ENCODE data around the gene INTS6L. TPM values are rescaled to one million over a fixed set of nuclear protein-coding genes. Genes with fewer than 3 reads are reported as not detected.

INTS6L gene
- total and polyA plus RNA-seq, 3 donors from 2014 or later, result 15.0 to 47.6 (median 41.3) TPM

- intact Hi-C loops (cut with DNase I; ENCODE audit: low total_unique reads), result no loop called here
- no peak overlapping the region for H3K4me3 ChIP-seq
- no peaks in the 10 kb centered on the region for H3K4me1 ChIP-seq
- no peak for TF ChIP-seq CTCF (IDR thresholded peaks at IDR 0.05)
- no peak for TF ChIP-seq POLR2A (IDR thresholded peaks at IDR 0.05)
- no peaks in the 10 kb centered on the region for H3K9me3 ChIP-seq
- no peaks in the 10 kb centered on the region for H3K27me3 ChIP-seq
- no peak overlapping the region for H3K27ac ChIP-seq
- no peaks in the 10 kb centered on the region for H3K36me3 ChIP-seq (ENCODE audit: low read depth, missing control alignments)
- no peak for DNase-seq
- WGBS, 2 donors, result 84 to 95% methylated on average over 7 of the region's 7 CpGs
These were observed 38.7 kb upstream of the INTS6L start for GRCh38 chrX:135481696-135482179.

GRCh38 chrX:135484641-135485289, 35.7 kb upstream of the INTS6L start:
- Histone ChIP-seq H3K36me3 (ENCODE audit: low read depth, missing control alignments) (no peaks in the 10 kb centered on the region), H3K9me3 (no peaks in the 10 kb centered on the region), H3K4me1 (no peaks in the 10 kb centered on the region), H3K4me3 (no peak overlapping the region), H3K27me3 (no peaks in the 10 kb centered on the region), H3K27ac (no peak overlapping the region)
- peak; percentile 16 for DNase-seq
- intact Hi-C loops (cut with DNase I; ENCODE audit: low total_unique reads), result no loop called here
- TF ChIP-seq CTCF (IDR thresholded peaks at IDR 0.05) (peak in 2 of 3 experiments; percentile 30 to 37), POLR2A (IDR thresholded peaks at IDR 0.05) (no peak)
- WGBS, 2 donors, result 33 to 44% methylated on average over 3 of the region's 3 CpGs

- Histone ChIP-seq H3K36me3 (ENCODE audit: low read depth, missing control alignments) (no peaks in the 10 kb centered on the region), H3K4me1 (no peaks in the 10 kb centered on the region), H3K27ac (no peak overlapping the region), H3K4me3 (no peak overlapping the region), H3K27me3 (no peaks in the 10 kb centered on the region), H3K9me3 (no peaks in the 10 kb centered on the region)
- DNase-seq, result no peak
- 40 to 100% methylated on average over 1 of the region's 1 CpG for WGBS, 2 donors
- no peak for TF ChIP-seq CTCF (IDR thresholded peaks at IDR 0.05)
- TF ChIP-seq POLR2A (IDR thresholded peaks at IDR 0.05), result no peak
- intact Hi-C loops (cut with DNase I; ENCODE audit: low total_unique reads), result no loop called here
These were observed 30.9 kb upstream of the INTS6L start for GRCh38 chrX:135489542-135489941.

GRCh38 chrX:135490979-135491514, 29.4 kb upstream of the INTS6L start:
- no peaks in the 10 kb centered on the region for H3K27me3 ChIP-seq
- intact Hi-C loops (cut with DNase I; ENCODE audit: low total_unique reads), result no loop called here
- no peaks in the 10 kb centered on the region for H3K9me3 ChIP-seq
- no peak overlapping the region for H3K27ac ChIP-seq
- no peaks in the 10 kb centered on the region for H3K36me3 ChIP-seq (ENCODE audit: low read depth, missing control alignments)
- H3K4me1 ChIP-seq, result no peaks in the 10 kb centered on the region
- H3K4me3 ChIP-seq, result no peak overlapping the region
- TF ChIP-seq CTCF (IDR thresholded peaks at IDR 0.05) (no peak), POLR2A (IDR thresholded peaks at IDR 0.05) (no peak)
- WGBS, 2 donors, result 87 to 89% methylated on average over 4 of the region's 4 CpGs
- no peak for DNase-seq

- H3K4me1 ChIP-seq, result no peaks in the 10 kb centered on the region
- no peak for DNase-seq
- H3K27me3 ChIP-seq, result no peaks in the 10 kb centered on the region
- H3K4me3 ChIP-seq, result no peak overlapping the region
- intact Hi-C loops (cut with DNase I; ENCODE audit: low total_unique reads), result no loop called here
- WGBS, 2 donors, result 86 to 90% methylated on average over 4 to 6 of the region's 6 CpGs
- no peak overlapping the region for H3K27ac ChIP-seq
- TF ChIP-seq POLR2A (IDR thresholded peaks at IDR 0.05), result no peak
- TF ChIP-seq CTCF (IDR thresholded peaks at IDR 0.05), result no peak
- no peaks in the 10 kb centered on the region for H3K9me3 ChIP-seq
- H3K36me3 ChIP-seq (ENCODE audit: low read depth, missing control alignments), result no peaks in the 10 kb centered on the region
These were observed 26.0 kb upstream of the INTS6L start for GRCh38 chrX:135494453-135494852.

Data from testis (tissue), 3 donors.